Measurements from ENCODE around the gene RTP1. TPM values are rescaled to one million over a fixed set of nuclear protein-coding genes. Genes with fewer than 3 reads are reported as not detected.
"Not testable (repeated sequence)": the region's sequence is repeated elsewhere in the genome, so short reads cannot be mapped to it uniquely, and the experiment has no call there.

The RTP1 gene
- total RNA-seq, 4 donors from 2014 or later = not detected

DNA sequence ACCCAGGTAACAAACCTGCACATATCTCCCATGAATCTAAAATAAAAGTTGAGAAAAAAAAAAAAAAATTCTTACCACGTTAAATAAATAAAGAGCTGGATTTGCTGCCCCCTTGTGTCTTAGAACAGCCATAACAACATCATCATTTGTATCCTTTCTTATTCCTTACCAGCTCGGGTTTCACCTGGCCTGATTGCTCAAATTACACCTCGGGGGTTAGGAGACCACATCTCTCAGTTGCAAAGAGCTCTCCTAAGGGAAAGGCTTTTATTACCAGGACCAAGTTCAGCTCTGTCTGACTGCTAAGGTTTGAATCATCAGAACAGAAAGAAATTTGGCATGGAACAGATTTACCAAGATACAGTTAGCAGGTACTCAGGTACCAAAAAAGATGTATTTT, 32.1 kb upstream of the RTP1 start:
- H3K36me3 ChIP-seq = no peaks in the 10 kb centered on the region
- no peak for DNase-seq (ENCODE audit: extremely low spot score)
- no peak overlapping the region for H3K4me3 ChIP-seq
- TF ChIP-seq EP300 (IDR thresholded peaks at IDR 0.05) (no peak), CTCF (IDR thresholded peaks at IDR 0.05) (peak; percentile 65 to 77 (median 74))
- H3K4me1 ChIP-seq = peaks cover 0 to 16% (median 13%) of the 10 kb centered on the region in 4 donors
- H3K27me3 ChIP-seq = no peaks in the 10 kb centered on the region
- peaks cover 0 to 2% (median under 1%) of the 10 kb centered on the region in 4 donors for H3K9me3 ChIP-seq
- no peak overlapping the region for H3K27ac ChIP-seq (replicated peaks in 1 of 4)
- intact Hi-C loops (cut with DNase I) = loop anchor here (5.0 to 10.0 kb wide), 2 partner anchors 53 to 550 kb away; partner anchors contain the start of gene AHSG
- WGBS = 0% methylated on average over 3 of the region's 3 CpGs

DNA sequence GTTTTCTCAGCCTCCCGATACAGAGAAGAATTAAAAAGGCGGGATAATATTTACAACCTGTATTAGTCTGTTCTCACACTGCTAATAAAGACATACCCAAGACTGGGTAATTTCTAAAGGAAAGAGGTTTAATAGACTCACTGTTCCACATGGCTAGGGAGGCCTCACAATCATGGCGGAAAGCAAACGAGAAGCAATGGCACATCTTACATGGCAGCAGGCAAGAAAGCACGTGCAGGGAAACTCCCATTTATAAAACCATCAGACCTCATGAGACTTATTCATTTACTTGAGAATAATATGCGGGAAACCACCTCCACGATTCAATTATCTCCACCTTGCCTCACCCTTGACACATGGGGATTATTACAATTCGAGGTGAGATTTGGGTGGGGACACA, 30.5 kb upstream of the RTP1 start:
- DNase-seq (ENCODE audit: extremely low spot score) = no peak
- no peak overlapping the region for H3K4me3 ChIP-seq
- WGBS = 86% methylated on average over 8 of the region's 8 CpGs
- no peaks in the 10 kb centered on the region for H3K36me3 ChIP-seq
- no peaks in the 10 kb centered on the region for H3K27me3 ChIP-seq
- intact Hi-C loops (cut with DNase I) = loop anchor here (5.0 to 10.0 kb wide), 2 partner anchors 54 to 552 kb away; partner anchors contain the start of gene AHSG
- no peak overlapping the region for H3K27ac ChIP-seq (replicated peaks in 1 of 4)
- H3K4me1 ChIP-seq = peaks cover 0 to 16% (median 13%) of the 10 kb centered on the region in 4 donors
- no peaks in the 10 kb centered on the region for H3K9me3 ChIP-seq
- no peak for TF ChIP-seq CTCF (IDR thresholded peaks at IDR 0.05)
- no peak for TF ChIP-seq POLR2A (IDR thresholded peaks at IDR 0.05; ENCODE audit: low read depth)
- TF ChIP-seq POLR2AphosphoS5 (IDR thresholded peaks at IDR 0.05) = no peak
- TF ChIP-seq EP300 (IDR thresholded peaks at IDR 0.05) = no peak

GRCh38 chr3:187167777-187168176, 29.5 kb upstream of the RTP1 start:
- H3K4me3 ChIP-seq = no peak overlapping the region
- no peak for DNase-seq (ENCODE audit: extremely low spot score)
- TF ChIP-seq EP300 (IDR thresholded peaks at IDR 0.05) (no peak), CTCF (IDR thresholded peaks at IDR 0.05) (no peak), POLR2A (IDR thresholded peaks at IDR 0.05; ENCODE audit: low read depth) (no peak), POLR2AphosphoS5 (IDR thresholded peaks at IDR 0.05) (no peak)
- no peaks in the 10 kb centered on the region for H3K9me3 ChIP-seq
- intact Hi-C loops (cut with DNase I) = loop anchor here (5.0 to 10.0 kb wide), 2 partner anchors 55 to 553 kb away; partner anchors contain the start of gene AHSG
- peak overlapping the region in 2 of 4 donors; percentile 28 to 53 for H3K27ac ChIP-seq (replicated peaks in 1 of 4)
- peaks cover 0 to 16% (median 13%) of the 10 kb centered on the region in 4 donors for H3K4me1 ChIP-seq
- no peaks in the 10 kb centered on the region for H3K27me3 ChIP-seq
- WGBS = 67% methylated on average over 5 of the region's 5 CpGs
- no peaks in the 10 kb centered on the region for H3K36me3 ChIP-seq

GRCh38 chr3:187169231-187169960, 27.9 kb upstream of the RTP1 start:
- Histone ChIP-seq H3K27me3 (no peaks in the 10 kb centered on the region), H3K4me1 (peaks cover 3 to 26% (median 22%) of the 10 kb centered on the region in 4 donors), H3K4me3 (no peak overlapping the region), H3K27ac (replicated peaks in 1 of 4) (no peak overlapping the region), H3K36me3 (no peaks in the 10 kb centered on the region), H3K9me3 (no peaks in the 10 kb centered on the region)
- TF ChIP-seq EP300 (IDR thresholded peaks at IDR 0.05) = no peak
- TF ChIP-seq POLR2A (IDR thresholded peaks at IDR 0.05; ENCODE audit: low read depth) = no peak
- no peak for TF ChIP-seq CTCF (IDR thresholded peaks at IDR 0.05)
- no peak for TF ChIP-seq POLR2AphosphoS5 (IDR thresholded peaks at IDR 0.05)
- WGBS = 86% methylated on average over 2 of the region's 2 CpGs
- no peak for DNase-seq (ENCODE audit: extremely low spot score)
- intact Hi-C loops (cut with DNase I) = loop anchor here (5.0 to 10.0 kb wide), 2 partner anchors 57 to 555 kb away; partner anchors contain the start of gene AHSG

- H3K27ac ChIP-seq (replicated peaks in 1 of 4); intact Hi-C loops (cut with DNase I); H3K27me3 ChIP-seq; H3K9me3 ChIP-seq; H3K36me3 ChIP-seq; DNase-seq (ENCODE audit: extremely low spot score); H3K4me3 ChIP-seq: not testable (repeated sequence)
- 97% methylated on average over 5 of the region's 5 CpGs for WGBS
- H3K4me1 ChIP-seq = peaks cover 3 to 24% (median 18%) of the 10 kb centered on the region in 4 donors
Measured at GRCh38 chr3:187170911-187171310, 26.4 kb upstream of the RTP1 start.
